GM18505 (cell line): ENCODE results near the gene SH2D5.
"Not testable (repeated sequence)": the region's sequence is repeated elsewhere in the genome, so short reads cannot be mapped to it uniquely, and the experiment has no call there.

ENCODE experiments used
- ATAC-seq: cut with Tn5 transposase; IDR thresholded peaks from one replicate; pipeline ENCODE4 v1.9.1; 2021; ENCODE audit not compliant: unreplicated experiment
- POLR2A ChIP-seq: IDR thresholded peaks from 4 replicates; pipeline ENCODE4 v1.6.1; 2011; ENCODE audit warnings: borderline replicate concordance; ENCODE audit not compliant: insufficient read depth, insufficient read length; ENCODE audit errors: extremely low read depth

SH2D5 gene

DNA sequence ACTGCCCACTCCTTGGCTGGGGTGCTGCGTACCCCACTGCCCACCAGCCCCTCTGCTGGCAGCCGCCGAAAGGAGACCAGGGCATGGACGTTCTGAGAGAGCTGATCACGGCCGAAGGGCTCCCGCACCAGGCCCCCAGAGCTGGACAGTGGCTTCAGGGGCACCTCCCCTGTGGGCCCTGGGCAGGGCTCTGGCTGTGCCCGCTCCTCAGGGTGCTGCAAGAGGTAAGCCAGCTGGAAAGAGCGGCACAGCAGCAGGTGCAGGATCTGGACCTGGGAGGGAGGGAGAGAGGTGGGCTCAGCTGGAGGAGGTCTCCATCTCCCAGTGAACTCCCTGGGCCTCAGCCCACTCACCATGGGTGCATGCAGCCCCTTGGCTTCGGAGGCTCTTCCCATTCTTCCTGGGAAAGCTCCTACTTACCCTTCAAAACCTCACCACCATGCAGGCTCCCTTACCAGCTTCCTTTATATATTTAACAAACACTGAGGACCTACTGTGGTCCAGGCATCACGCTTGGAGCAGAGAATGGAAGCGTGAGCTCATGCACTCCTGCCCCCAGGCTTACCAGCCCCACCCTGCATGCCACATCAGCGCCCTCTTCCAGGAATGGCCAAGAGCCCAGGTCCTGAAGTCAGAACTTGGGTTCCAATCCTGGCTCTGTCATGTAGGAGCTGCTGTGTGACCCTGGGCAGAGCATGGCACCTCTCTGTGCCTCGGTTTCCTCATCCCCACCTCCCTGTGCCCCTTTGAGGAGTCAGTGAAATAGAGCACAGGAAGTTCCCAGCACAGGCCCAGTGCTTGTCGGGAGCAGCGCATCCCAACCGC, 7.9 kb downstream of the SH2D5 start:
- no peak for ATAC-seq
- no peak for TF ChIP-seq POLR2A

- TF ChIP-seq POLR2A: no peak
- no peak for ATAC-seq
Observed at GRCh38 chr1:20723537-20724363, 8.8 kb downstream of the SH2D5 start.

GRCh38 chr1:20723159-20723536, 9.4 kb downstream of the SH2D5 start:
- TF ChIP-seq POLR2A: no peak
- ATAC-seq: no peak

DNA sequence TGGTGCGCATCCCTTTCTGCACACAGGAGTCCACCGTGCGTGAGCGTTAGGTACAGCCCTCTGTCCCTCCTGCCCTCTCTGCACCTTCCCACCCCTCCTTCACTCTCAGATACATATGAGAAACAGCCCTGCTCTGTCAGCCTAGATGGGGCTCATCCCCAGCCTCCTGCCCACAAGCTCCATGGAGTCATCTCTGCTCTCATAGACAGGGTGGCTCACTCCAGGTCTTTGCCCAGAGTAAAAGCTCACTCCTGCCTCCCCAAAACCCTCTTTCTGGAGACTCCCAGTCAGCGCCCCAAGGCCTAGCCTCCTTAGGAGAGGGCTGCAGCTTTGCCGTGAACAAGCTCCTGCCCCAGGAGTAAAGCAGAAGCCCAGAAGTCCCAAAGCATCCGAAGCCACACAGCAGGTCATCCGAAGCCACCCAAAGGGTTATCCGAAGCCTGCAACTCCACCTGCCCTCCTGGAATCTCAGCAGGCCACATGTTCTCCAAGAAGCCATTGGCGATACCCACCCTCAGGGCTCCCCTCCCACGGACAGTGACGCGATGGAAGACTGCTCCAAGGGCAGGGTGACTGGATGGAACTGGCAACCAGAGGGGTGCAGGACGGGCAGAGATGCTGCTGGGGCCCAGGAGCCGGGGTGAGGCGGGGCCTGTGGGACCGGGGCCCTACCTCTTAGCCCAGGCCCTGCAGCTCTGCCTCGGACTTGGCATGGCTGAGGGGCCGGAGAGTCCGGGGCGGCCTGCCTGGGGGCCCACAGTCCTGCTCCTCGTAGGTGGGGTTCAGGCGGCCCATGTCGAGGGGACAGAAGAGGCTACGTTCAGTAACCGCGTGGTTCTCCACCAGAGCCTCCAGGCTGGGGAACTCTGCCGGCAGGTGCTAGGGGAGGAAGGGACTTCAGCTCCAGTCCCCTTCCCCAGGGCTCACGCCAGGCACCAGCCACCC, 11.1 kb downstream of the SH2D5 start:
- ATAC-seq: no peak
- TF ChIP-seq POLR2A: no peak

- ATAC-seq: no peak
- TF ChIP-seq POLR2A: no peak
Observed at GRCh38 chr1:20720631-20721091, 11.8 kb downstream of the SH2D5 start.

DNA sequence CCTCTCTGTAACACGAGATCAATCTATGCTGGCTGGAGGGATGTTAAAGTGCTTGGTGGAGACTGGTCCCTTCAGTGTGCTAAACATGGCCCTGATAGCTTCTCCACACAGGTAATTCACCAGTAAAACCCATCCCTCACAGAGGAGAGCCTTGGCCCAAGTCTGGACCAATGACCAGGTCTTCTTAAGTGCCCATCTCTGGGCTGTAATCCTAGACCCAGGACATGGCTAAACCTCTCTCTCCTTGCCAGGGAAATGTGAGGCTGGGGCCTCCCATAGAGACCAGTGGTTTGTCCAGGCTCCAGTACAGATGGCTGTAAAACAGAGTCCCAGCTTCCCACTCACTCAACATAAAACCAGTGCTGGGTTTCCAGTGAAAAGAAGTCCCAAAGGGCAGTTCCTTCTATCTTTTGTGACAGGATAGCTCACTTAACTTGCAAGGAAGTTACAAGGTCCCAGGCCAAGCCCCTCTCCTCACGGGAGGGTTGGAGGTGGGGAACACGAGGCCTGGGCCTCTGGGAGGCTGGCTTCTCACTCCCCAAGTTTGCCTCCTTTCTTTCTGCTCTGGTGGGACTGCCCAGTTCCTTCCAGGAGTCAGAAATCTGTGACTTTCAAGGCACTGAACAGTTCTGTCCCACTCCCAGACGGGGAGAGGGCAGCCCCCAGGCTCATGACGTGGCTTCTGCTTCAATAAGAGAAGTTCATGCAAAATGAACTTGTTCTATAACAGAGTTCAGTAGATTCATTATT, 12.5 kb downstream of the SH2D5 start:
- no peak for TF ChIP-seq POLR2A
- ATAC-seq: no peak

- no peak for TF ChIP-seq POLR2A
- no peak for ATAC-seq
Observed at GRCh38 chr1:20719261-20719660, 13.2 kb downstream of the SH2D5 start.

DNA sequence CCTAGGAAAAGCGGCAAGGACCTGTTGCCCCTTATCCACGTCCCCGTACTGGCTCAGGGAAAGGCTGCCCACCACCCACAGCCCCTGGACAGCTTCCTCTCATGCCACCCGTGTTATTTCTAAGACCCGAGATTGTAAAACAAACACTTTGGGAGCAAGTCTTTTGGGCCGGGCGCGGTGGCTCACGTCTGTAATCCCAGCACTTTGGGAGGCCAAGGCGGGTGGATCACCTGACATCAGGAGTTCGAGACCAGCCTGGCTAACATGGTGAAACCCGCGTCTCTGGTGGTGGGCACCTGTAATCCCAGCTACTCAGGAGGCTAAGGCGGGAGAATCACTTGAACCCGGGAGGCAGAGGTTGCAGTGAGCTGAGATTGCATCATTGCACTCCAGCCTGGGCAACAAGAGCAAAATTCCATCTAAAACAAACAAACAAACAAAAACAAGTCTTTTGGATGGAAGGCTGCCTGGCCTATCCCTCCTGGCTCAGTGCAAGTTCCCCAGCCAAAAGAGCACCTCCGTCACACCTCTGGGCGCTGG, 14.1 kb downstream of the SH2D5 start:
- not testable (repeated sequence) for ATAC-seq

DNA sequence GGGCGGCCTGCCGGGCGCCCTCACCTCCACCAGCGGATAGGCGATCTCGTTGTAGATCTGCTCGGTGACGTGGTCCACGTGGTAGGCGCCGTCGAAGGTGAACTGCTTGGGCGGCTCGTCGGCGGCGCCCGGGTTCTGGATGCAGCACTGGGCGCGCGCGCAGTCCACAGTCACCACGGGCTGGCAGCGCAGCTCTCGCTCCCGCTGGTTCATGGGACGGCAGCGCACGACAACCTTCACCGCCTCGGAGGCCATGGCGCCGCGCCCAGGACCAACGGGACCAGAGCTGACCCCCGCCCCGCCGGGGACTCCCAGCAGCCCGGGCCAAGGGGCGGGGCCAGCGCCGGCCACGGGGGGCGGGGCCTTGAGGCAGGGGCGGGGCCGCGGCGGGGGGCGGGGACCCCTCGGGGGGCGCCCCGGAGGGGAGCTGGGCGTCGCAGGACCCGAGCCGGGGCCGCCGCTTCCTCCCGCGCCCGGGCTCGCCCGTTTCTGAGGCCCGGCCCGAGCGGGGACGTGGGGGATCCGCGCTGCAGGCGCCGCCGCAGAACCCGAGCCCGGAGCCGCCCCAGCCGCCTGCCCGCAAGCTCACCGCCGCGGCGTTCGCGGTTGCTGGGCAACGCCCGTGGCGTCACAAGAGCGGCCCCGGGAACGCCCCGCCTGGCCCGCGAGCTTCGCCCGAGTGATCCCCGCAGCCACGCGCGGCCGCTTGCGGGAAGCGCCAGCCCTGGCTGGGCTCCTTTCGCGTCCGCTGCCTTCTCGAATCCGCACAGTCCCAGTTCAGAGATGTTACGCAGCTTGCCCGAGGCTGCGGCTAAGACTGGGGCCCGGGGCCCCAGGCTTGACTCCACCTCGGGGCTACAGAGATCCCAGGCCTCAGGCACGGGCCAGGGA, 14.8 kb downstream of the SH2D5 start, which contains the start of gene KIF17:
TSS of gene KIF17 (minus strand) at position 556 of the 891 bp plus-strand sequence. CDS start at position 255, 301 bp downstream.
- ATAC-seq: no peak
- TF ChIP-seq POLR2A: no peak

DNA sequence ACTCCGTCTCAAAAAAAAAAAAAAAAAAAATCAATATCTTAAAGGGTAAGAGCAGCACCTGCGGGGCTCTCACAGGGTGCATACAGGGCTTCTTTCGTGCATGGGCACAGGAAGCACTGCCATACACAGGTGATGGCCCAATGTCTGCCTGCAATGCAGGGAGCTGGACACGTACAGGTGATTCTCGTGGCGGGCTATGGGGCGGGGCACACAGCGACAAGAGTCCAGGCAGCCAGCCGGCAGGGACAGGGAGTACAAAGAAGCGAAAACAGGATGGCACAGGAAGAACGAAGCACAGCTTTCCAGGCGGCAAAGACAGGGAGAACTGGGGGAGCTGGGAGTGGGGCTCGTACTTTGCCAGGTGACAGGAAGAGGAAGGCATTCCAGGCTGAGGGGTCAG, 16.3 kb downstream of the SH2D5 start:
- no peak for ATAC-seq
- no peak for TF ChIP-seq POLR2A

GRCh38 chr1:20715406-20715805, 17.1 kb downstream of the SH2D5 start:
- ATAC-seq: no peak
- no peak for TF ChIP-seq POLR2A
